GM23338 (cell line): Measurements from ENCODE around the gene LDLR. TPM values are rescaled to one million over a fixed set of nuclear protein-coding genes. Genes with fewer than 3 reads are reported as not detected.

Experiments used
- ATAC-seq: fragments of 200-7000 bp; cut with Tn5 transposase; 3 replicates; pipeline ENCODE4 v1.9.1; 2020
- DNase-seq: peaks from one replicate; pipeline ENCODE4 v3.0.0-alpha.2; 2015; ENCODE audit warnings: low spot score
- H2AFZ ChIP-seq: fragments of 200-600 bp; sonication (generic); 2 replicates; pipeline ENCODE4 v1.8.0; 2016; ENCODE audit warnings: antibody characterized with exemption, mild to moderate bottlenecking, moderate library complexity
- H3F3A ChIP-seq: fragments of 200-600 bp; sonication (generic); replicated peaks from 2 replicates; pipeline ENCODE4 v1.8.0; 2017; ENCODE audit warnings: antibody characterized with exemption, mixed run types, low read depth
- H3K27ac ChIP-seq: fragments of 200-600 bp; sonication (generic); 2 replicates; pipeline ENCODE4 v1.6.1; 2016; ENCODE audit warnings: low read depth
- H3K27me3 ChIP-seq: fragments of 200-600 bp; sonication (generic); 2 replicates; pipeline ENCODE4 v1.8.0; 2016; ENCODE audit warnings: mild to moderate bottlenecking, mixed run types, moderate library complexity; ENCODE audit not compliant: insufficient read depth
- H3K36me3 ChIP-seq: fragments of 200-600 bp; sonication (generic); 2 replicates; pipeline ENCODE4 v1.8.0; 2016; ENCODE audit warnings: mild to moderate bottlenecking; ENCODE audit not compliant: insufficient read depth
- H3K4me1 ChIP-seq: fragments of 200-600 bp; sonication (generic); 2 replicates; pipeline ENCODE4 v1.8.0; 2016; ENCODE audit warnings: mild to moderate bottlenecking, moderate library complexity; ENCODE audit not compliant: insufficient read depth
- H3K4me2 ChIP-seq: fragments of 200-600 bp; sonication (generic); 2 replicates; pipeline ENCODE4 v1.7.1; 2017; ENCODE audit warnings: mixed run types
- H3K4me3 ChIP-seq: fragments of 200-600 bp; sonication (generic); 2 replicates; pipeline ENCODE4 v1.6.1; 2016; ENCODE audit warnings: mixed run types
- H3K79me2 ChIP-seq: fragments of 200-600 bp; sonication (generic); replicated peaks from 2 replicates; pipeline ENCODE4 v1.8.0; 2017; ENCODE audit warnings: mild to moderate bottlenecking; ENCODE audit not compliant: insufficient read depth
- H3K9me2 ChIP-seq: fragments of 200-600 bp; sonication (generic); 2 replicates; pipeline ENCODE4 v1.8.0; 2017; ENCODE audit not compliant: insufficient read depth
- H4K20me1 ChIP-seq: fragments of 200-600 bp; sonication (generic); replicated peaks from 2 replicates; pipeline ENCODE4 v1.8.0; 2017; ENCODE audit warnings: mild to moderate bottlenecking; ENCODE audit not compliant: insufficient read depth
- H3K27ac Mint-ChIP-seq: 2 replicates; pipeline ENCODE4 v1.8.0; 2020; ENCODE audit warnings: inconsistent platforms, mild to moderate bottlenecking, moderate library complexity, mixed read lengths
- H3K27me3 Mint-ChIP-seq: 3 replicates; pipeline ENCODE4 v1.8.0; 2022; ENCODE audit warnings: low read depth, mild to moderate bottlenecking, moderate library complexity, mixed read lengths, inconsistent platforms; ENCODE audit not compliant: insufficient read depth, poor library complexity
- H3K36me3 Mint-ChIP-seq: 3 replicates; pipeline ENCODE4 v1.8.0; 2021; ENCODE audit warnings: low read depth, mild to moderate bottlenecking, inconsistent platforms, moderate library complexity, mixed read lengths
- H3K4me1 Mint-ChIP-seq: 3 replicates; pipeline ENCODE4 v1.8.0; 2020; ENCODE audit warnings: mild to moderate bottlenecking, inconsistent platforms, mixed read lengths
- H3K4me3 Mint-ChIP-seq: 3 replicates; pipeline ENCODE4 v1.8.0; 2021; ENCODE audit warnings: moderate library complexity, mild to moderate bottlenecking, inconsistent platforms, mixed read lengths
- H3K9me3 Mint-ChIP-seq: 3 replicates; pipeline ENCODE4 v1.8.0; 2020; ENCODE audit warnings: moderate library complexity, mild to moderate bottlenecking, inconsistent platforms, mixed read lengths
- CREB1 ChIP-seq: fragments of 250-450 bp; sonication (Bioruptor Pico); IDR thresholded peaks from 2 replicates; pipeline ENCODE4 v1.5.0; 2020; ENCODE audit warnings: low read depth, mild to moderate bottlenecking, moderate library complexity
- EZH2phosphoT487 ChIP-seq: fragments of 200-600 bp; sonication (generic); IDR thresholded peaks from one replicate; pipeline ENCODE4 v1.8.1; 2018; ENCODE audit warnings: antibody characterized with exemption; ENCODE audit not compliant: unreplicated experiment
- JUNB ChIP-seq: IDR thresholded peaks from one replicate; pipeline ENCODE4 v1.6.1; 2016; ENCODE audit warnings: antibody characterized with exemption; ENCODE audit not compliant: unreplicated experiment
- NANOG ChIP-seq: IDR thresholded peaks from 2 replicates; pipeline ENCODE4 v1.6.1; 2016; ENCODE audit warnings: antibody characterized with exemption, borderline replicate concordance
- POLR2AphosphoS5 ChIP-seq: IDR thresholded peaks from 2 replicates; pipeline ENCODE4 v1.6.1; 2016; ENCODE audit warnings: antibody characterized with exemption, low read depth
- STAT1 ChIP-seq: IDR thresholded peaks from one replicate; pipeline ENCODE4 v1.6.1; 2016; ENCODE audit warnings: antibody characterized with exemption; ENCODE audit not compliant: unreplicated experiment
- ZNF331 ChIP-seq: fragments of 250-450 bp; sonication (Bioruptor Pico); IDR thresholded peaks from 2 replicates; pipeline ENCODE4 v1.5.0; 2020; ENCODE audit warnings: low read depth, mild to moderate bottlenecking, moderate library complexity
- polyA plus RNA-seq: library from polyadenylated mRNA; unstranded; fragments of >200 nt; fragmentation: Nextera tagmentation; extraction: Ambion mirVana; gene quantifications from 2 replicates; pipeline ENCODE4 v1.2.1, GENCODE V29; 2016
- total RNA-seq: library from RNA; depleted of rRNA; stranded (reverse); fragments of >200 nt; shearing (Covaris generic); gene quantifications from 2 replicates; pipeline ENCODE4 v1.2.3, GENCODE V29; 2014
- TF ChIP-seq, protein P1 (sequence below): IDR thresholded peaks from 2 replicates; pipeline ENCODE4 v1.6.1; 2016; ENCODE audit warnings: antibody characterized with exemption
- TF ChIP-seq, protein P2 (sequence below), 2 experiments: fragments of 200-600 bp in 1 of 2; sonication (generic) in 1 of 2; conservative IDR thresholded peaks; 2 replicates each; pipeline versions ENCODE4 v1.5.1 to v1.6.1; 2016 to 2017; ENCODE audit warnings: antibody characterized with exemption in 2 of 2, low read depth in 2 of 2, mild to moderate bottlenecking in 2 of 2, moderate library complexity in 1 of 2
- TF ChIP-seq, protein P3 (sequence below): fragments of 250-450 bp; sonication (Bioruptor Pico); IDR thresholded peaks from 2 replicates; pipeline ENCODE4 v1.5.0; 2020; ENCODE audit warnings: mild to moderate bottlenecking, moderate library complexity

LDLR gene
- total and polyA plus RNA-seq, 2 experiments from 2014 or later, result 57.6 to 180 TPM

DNA sequence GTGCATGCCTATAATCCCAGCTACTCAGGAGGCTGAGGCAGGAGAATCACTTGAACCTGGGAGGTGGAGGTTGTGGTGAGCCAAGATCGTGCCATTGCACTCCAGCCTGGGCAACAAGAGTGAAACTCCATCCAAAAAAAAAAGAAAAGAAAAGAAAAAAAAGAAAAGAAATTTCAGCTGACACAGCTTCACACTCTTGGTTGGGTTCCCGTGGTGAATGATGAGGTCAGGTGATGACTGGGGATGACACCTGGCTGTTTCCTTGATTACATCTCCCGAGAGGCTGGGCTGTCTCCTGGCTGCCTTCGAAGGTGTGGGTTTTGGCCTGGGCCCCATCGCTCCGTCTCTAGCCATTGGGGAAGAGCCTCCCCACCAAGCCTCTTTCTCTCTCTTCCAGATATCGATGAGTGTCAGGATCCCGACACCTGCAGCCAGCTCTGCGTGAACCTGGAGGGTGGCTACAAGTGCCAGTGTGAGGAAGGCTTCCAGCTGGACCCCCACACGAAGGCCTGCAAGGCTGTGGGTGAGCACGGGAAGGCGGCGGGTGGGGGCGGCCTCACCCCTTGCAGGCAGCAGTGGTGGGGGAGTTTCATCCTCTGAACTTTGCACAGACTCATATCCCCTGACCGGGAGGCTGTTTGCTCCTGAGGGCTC lies 22.0 kb downstream of the LDLR start:
- H3K36me3 ChIP-seq, result peaks cover 79% of the 10 kb centered on the region
- peaks cover 57% of the 10 kb centered on the region for H3K79me2 ChIP-seq
- TF ChIP-seq, protein P1, sequence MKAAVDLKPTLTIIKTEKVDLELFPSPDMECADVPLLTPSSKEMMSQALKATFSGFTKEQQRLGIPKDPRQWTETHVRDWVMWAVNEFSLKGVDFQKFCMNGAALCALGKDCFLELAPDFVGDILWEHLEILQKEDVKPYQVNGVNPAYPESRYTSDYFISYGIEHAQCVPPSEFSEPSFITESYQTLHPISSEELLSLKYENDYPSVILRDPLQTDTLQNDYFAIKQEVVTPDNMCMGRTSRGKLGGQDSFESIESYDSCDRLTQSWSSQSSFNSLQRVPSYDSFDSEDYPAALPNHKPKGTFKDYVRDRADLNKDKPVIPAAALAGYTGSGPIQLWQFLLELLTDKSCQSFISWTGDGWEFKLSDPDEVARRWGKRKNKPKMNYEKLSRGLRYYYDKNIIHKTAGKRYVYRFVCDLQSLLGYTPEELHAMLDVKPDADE, result no peak
- TF ChIP-seq ZNF331 (CRISPR knock-in tag) (no peak), POLR2AphosphoS5 (no peak), EZH2phosphoT487 (no peak), CREB1 (CRISPR knock-in tag) (no peak), NANOG (no peak)
- H3K4me2 ChIP-seq, result no peak overlapping the region
- Mint-ChIP-seq H3K36me3 (peaks cover 99% of the 10 kb centered on the region), H3K9me3 (no peaks in the 10 kb centered on the region; the same call in 2 of the 3 replicates), H3K27me3 (peaks cover 15% of the 10 kb centered on the region), H3K4me3 (no peak overlapping the region), H3K27ac (no peak overlapping the region), H3K4me1 (no peaks in the 10 kb centered on the region)
- H3K27me3 ChIP-seq, result no peaks in the 10 kb centered on the region
- H3K4me3 ChIP-seq, result no peak overlapping the region
- DNase-seq, result no peak
- H4K20me1 ChIP-seq, result peaks cover 61% of the 10 kb centered on the region
- ATAC-seq, result no peak
- H2AFZ ChIP-seq, result no peak overlapping the region
- 0 out of 2 replicates have a peak overlapping the region, but pooled peaks have one; percentile 14 for H3K27ac ChIP-seq
- H3K4me1 ChIP-seq, result no peaks in the 10 kb centered on the region
- peaks cover 73% of the 10 kb centered on the region for H3F3A ChIP-seq
- no peaks in the 10 kb centered on the region for H3K9me2 ChIP-seq

DNA sequence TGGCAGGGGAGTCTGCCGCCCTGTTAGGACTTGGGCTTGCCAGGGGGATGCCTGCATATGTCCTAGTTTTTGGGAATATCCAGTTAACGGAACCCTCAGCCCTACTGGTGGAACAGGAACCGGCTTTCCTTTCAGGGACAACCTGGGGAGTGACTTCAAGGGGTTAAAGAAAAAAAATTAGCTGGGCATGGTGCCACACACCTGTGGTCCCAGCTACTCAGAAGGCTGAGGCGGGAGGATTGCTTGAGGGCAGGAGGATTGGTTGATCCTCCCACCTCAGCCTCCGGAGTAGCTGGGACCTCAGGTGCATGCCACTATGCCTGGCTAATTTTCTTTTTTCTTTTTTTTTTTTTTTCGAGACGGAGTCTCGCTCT lies 22.5 kb downstream of the LDLR start:
- H3K27me3 ChIP-seq, result no peaks in the 10 kb centered on the region
- H2AFZ ChIP-seq, result no peak overlapping the region
- peaks cover 52% of the 10 kb centered on the region for H3K79me2 ChIP-seq
- Mint-ChIP-seq H3K4me1 (no peaks in the 10 kb centered on the region), H3K9me3 (no peaks in the 10 kb centered on the region; the same call in 2 of the 3 replicates), H3K36me3 (peaks cover 99% of the 10 kb centered on the region), H3K27ac (no peak overlapping the region), H3K27me3 (peaks cover 20% of the 10 kb centered on the region), H3K4me3 (no peak overlapping the region)
- H3K9me2 ChIP-seq, result no peaks in the 10 kb centered on the region
- no peak overlapping the region for H3K27ac ChIP-seq
- no peaks in the 10 kb centered on the region for H3K4me1 ChIP-seq
- DNase-seq (no peak), ATAC-seq (no peak)
- H3K36me3 ChIP-seq, result peaks cover 79% of the 10 kb centered on the region
- H3K4me3 ChIP-seq, result no peak overlapping the region
- no peak overlapping the region for H3K4me2 ChIP-seq
- peaks cover 72% of the 10 kb centered on the region for H3F3A ChIP-seq
- H4K20me1 ChIP-seq, result peaks cover 64% of the 10 kb centered on the region
- TF ChIP-seq, protein P2, sequence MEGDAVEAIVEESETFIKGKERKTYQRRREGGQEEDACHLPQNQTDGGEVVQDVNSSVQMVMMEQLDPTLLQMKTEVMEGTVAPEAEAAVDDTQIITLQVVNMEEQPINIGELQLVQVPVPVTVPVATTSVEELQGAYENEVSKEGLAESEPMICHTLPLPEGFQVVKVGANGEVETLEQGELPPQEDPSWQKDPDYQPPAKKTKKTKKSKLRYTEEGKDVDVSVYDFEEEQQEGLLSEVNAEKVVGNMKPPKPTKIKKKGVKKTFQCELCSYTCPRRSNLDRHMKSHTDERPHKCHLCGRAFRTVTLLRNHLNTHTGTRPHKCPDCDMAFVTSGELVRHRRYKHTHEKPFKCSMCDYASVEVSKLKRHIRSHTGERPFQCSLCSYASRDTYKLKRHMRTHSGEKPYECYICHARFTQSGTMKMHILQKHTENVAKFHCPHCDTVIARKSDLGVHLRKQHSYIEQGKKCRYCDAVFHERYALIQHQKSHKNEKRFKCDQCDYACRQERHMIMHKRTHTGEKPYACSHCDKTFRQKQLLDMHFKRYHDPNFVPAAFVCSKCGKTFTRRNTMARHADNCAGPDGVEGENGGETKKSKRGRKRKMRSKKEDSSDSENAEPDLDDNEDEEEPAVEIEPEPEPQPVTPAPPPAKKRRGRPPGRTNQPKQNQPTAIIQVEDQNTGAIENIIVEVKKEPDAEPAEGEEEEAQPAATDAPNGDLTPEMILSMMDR (conservative IDR thresholded peaks at IDR 0.05; ENCODE audit: low read depth in 2 of 2), result no peak
- no peak for TF ChIP-seq JUNB
- no peak for TF ChIP-seq STAT1
- TF ChIP-seq, protein P3, sequence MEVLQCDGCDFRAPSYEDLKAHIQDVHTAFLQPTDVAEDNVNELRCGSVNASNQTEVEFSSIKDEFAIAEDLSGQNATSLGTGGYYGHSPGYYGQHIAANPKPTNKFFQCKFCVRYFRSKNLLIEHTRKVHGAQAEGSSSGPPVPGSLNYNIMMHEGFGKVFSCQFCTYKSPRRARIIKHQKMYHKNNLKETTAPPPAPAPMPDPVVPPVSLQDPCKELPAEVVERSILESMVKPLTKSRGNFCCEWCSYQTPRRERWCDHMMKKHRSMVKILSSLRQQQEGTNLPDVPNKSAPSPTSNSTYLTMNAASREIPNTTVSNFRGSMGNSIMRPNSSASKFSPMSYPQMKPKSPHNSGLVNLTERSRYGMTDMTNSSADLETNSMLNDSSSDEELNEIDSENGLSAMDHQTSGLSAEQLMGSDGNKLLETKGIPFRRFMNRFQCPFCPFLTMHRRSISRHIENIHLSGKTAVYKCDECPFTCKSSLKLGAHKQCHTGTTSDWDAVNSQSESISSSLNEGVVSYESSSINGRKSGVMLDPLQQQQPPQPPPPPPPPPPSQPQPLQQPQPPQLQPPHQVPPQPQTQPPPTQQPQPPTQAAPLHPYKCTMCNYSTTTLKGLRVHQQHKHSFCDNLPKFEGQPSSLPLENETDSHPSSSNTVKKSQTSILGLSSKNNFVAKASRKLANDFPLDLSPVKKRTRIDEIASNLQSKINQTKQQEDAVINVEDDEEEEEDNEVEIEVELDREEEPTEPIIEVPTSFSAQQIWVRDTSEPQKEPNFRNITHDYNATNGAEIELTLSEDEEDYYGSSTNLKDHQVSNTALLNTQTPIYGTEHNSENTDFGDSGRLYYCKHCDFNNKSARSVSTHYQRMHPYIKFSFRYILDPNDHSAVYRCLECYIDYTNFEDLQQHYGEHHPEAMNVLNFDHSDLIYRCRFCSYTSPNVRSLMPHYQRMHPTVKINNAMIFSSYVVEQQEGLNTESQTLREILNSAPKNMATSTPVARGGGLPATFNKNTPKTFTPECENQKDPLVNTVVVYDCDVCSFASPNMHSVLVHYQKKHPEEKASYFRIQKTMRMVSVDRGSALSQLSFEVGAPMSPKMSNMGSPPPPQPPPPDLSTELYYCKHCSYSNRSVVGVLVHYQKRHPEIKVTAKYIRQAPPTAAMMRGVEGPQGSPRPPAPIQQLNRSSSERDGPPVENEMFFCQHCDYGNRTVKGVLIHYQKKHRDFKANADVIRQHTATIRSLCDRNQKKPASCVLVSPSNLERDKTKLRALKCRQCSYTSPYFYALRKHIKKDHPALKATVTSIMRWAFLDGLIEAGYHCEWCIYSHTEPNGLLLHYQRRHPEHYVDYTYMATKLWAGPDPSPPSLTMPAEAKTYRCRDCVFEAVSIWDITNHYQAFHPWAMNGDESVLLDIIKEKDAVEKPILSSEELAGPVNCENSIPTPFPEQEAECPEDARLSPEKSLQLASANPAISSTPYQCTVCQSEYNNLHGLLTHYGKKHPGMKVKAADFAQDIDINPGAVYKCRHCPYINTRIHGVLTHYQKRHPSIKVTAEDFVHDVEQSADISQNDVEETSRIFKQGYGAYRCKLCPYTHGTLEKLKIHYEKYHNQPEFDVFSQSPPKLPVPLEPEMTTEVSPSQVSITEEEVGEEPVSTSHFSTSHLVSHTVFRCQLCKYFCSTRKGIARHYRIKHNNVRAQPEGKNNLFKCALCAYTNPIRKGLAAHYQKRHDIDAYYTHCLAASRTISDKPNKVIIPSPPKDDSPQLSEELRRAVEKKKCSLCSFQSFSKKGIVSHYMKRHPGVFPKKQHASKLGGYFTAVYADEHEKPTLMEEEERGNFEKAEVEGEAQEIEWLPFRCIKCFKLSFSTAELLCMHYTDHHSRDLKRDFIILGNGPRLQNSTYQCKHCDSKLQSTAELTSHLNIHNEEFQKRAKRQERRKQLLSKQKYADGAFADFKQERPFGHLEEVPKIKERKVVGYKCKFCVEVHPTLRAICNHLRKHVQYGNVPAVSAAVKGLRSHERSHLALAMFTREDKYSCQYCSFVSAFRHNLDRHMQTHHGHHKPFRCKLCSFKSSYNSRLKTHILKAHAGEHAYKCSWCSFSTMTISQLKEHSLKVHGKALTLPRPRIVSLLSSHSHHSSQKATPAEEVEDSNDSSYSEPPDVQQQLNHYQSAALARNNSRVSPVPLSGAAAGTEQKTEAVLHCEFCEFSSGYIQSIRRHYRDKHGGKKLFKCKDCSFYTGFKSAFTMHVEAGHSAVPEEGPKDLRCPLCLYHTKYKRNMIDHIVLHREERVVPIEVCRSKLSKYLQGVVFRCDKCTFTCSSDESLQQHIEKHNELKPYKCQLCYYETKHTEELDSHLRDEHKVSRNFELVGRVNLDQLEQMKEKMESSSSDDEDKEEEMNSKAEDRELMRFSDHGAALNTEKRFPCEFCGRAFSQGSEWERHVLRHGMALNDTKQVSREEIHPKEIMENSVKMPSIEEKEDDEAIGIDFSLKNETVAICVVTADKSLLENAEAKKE (CRISPR knock-in tag), result no peak
- TF ChIP-seq ZNF331 (CRISPR knock-in tag), result no peak
